Body of pancreas (tissue), 4 donors: ENCODE results near the gene NAIF1. TPM values are rescaled to one million over a fixed set of nuclear protein-coding genes. Genes with fewer than 3 reads are reported as not detected.

Experiments used
- ATAC-seq: fragments of 150-250 bp; one replicate; pipeline ENCODE4 v1.9.1; 2016
- DNase-seq, 4 donors: peaks; one replicate each; pipeline ENCODE4 v3.0.0-alpha.2; 2019
- H3K27ac ChIP-seq, 4 donors: fragments of 200-600 bp; sonication (generic); 1 replicate in 3 of 4; 2 replicates in 1 of 4; pipeline versions ENCODE4 v1.5.1 to v1.6.1; 2016 to 2019; ENCODE audit warnings: mild to moderate bottlenecking in 1 of 4, mixed read lengths in 1 of 4, moderate library complexity in 1 of 4
- H3K27me3 ChIP-seq, 2 donors: fragments of 200-600 bp; sonication (generic); one replicate each; pipeline ENCODE4 v1.6.0; 2016; ENCODE audit warnings: mild to moderate bottlenecking in 1 of 2
- H3K36me3 ChIP-seq, 2 donors: fragments of 200-600 bp; sonication (generic); replicated peaks in 1 of 2; 2 replicates each; pipeline ENCODE4 v1.5.1; 2016; ENCODE audit warnings: low read depth in 2 of 2; ENCODE audit not compliant: insufficient read depth in 1 of 2
- H3K4me1 ChIP-seq: fragments of 200-600 bp; sonication (generic); one replicate; pipeline ENCODE4 v1.6.0; 2016
- H3K4me3 ChIP-seq, 2 donors: fragments of 200-600 bp; sonication (generic); 1 replicate in 1 of 2; 2 replicates in 1 of 2; pipeline ENCODE4 v1.5.1; 2016 to 2019
- H3K9me3 ChIP-seq, 3 donors: fragments of 200-600 bp; sonication (generic); 1 replicate in 2 of 3; 2 replicates in 1 of 3; pipeline ENCODE4 v1.5.1; 2016
- POLR2A ChIP-seq, 3 donors: fragments of 450-650 bp; IDR thresholded peaks; one replicate each; pipeline ENCODE4 v1.6.1; 2016; ENCODE audit warnings: antibody characterized with exemption in 3 of 3, mild to moderate bottlenecking in 2 of 3
- WGBS, 2 donors: methylation state at CpG; one replicate each; pipeline ENCODE4 v1.1.5; 2017; 5-methylcytosine and 5-hydroxymethylcytosine counted together
- intact Hi-C: fragments of 100-400 bp; cut with DNase I; formaldehyde crosslinking; loops from one replicate; pipeline ENCODE4 v1.15.1; 2023
- total RNA-seq, 2 donors: library from RNA; depleted of rRNA; stranded (reverse); fragments of >200 nt; gene quantifications; one replicate each; pipeline ENCODE4 v1.1.0, GENCODE V29; 2016
- TF ChIP-seq, protein P1 (sequence below), 7 experiments: fragments of 450-650 bp in 4 of 7; fragments of 200-600 bp in 3 of 7; sonication (generic) in 3 of 7; IDR thresholded peaks; one replicate each; pipeline ENCODE4 v1.5.1; 2016 to 2019; ENCODE audit warnings: antibody characterized with exemption in 7 of 7

The NAIF1 gene
- total RNA-seq, 2 donors from 2014 or later = 1.3 to 4.9 TPM

- Histone ChIP-seq H3K27me3 (no peaks in the 10 kb centered on the region), H3K27ac (no peak overlapping the region), H3K4me3 (no peak overlapping the region), H3K36me3 (no peaks in the 10 kb centered on the region), H3K9me3 (no peaks in the 10 kb centered on the region), H3K4me1 (no peaks in the 10 kb centered on the region)
- no peak for ATAC-seq
- no peak for TF ChIP-seq POLR2A (IDR thresholded peaks at IDR 0.05)
- TF ChIP-seq, protein P1, sequence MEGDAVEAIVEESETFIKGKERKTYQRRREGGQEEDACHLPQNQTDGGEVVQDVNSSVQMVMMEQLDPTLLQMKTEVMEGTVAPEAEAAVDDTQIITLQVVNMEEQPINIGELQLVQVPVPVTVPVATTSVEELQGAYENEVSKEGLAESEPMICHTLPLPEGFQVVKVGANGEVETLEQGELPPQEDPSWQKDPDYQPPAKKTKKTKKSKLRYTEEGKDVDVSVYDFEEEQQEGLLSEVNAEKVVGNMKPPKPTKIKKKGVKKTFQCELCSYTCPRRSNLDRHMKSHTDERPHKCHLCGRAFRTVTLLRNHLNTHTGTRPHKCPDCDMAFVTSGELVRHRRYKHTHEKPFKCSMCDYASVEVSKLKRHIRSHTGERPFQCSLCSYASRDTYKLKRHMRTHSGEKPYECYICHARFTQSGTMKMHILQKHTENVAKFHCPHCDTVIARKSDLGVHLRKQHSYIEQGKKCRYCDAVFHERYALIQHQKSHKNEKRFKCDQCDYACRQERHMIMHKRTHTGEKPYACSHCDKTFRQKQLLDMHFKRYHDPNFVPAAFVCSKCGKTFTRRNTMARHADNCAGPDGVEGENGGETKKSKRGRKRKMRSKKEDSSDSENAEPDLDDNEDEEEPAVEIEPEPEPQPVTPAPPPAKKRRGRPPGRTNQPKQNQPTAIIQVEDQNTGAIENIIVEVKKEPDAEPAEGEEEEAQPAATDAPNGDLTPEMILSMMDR (IDR thresholded peaks at IDR 0.05) = peak in 1 of 7 experiments; percentile 8
- 90 to 93% methylated on average over 4 of the region's 4 CpGs for WGBS, 2 donors
- DNase-seq = no peak
- intact Hi-C loops = no loop called here
Observed at GRCh38 chr9:128020692-128021091, 46.4 kb downstream of the NAIF1 start.

- no peaks in the 10 kb centered on the region for H3K36me3 ChIP-seq
- H3K4me1 ChIP-seq = no peaks in the 10 kb centered on the region
- ATAC-seq (no peak), DNase-seq (no peak)
- no peaks in the 10 kb centered on the region for H3K27me3 ChIP-seq
- WGBS, 2 donors = 92% methylated on average over 5 of the region's 5 CpGs
- no peak overlapping the region for H3K27ac ChIP-seq
- H3K9me3 ChIP-seq = no peaks in the 10 kb centered on the region
- H3K4me3 ChIP-seq = no peak overlapping the region
- intact Hi-C loops = no loop called here
- TF ChIP-seq, protein P1 (IDR thresholded peaks at IDR 0.05) = no peak
- TF ChIP-seq POLR2A (IDR thresholded peaks at IDR 0.05) = no peak
Observed at GRCh38 chr9:128015696-128016095, 51.4 kb downstream of the NAIF1 start.

Other genes starting within 250 kb of the NAIF1 start
- gene ENG, start 212.7 kb downstream of the NAIF1 start, total RNA-seq = 10 to 100 TPM; 20.2 to 26.7 TPM
- gene AK1, start 189.6 kb downstream of the NAIF1 start, total RNA-seq = 10 to 100 TPM in 1 of 2 donors, 1 to 10 TPM in 1; 8.8 to 23.7 TPM
- gene ST6GALNAC6, start 167.7 kb downstream of the NAIF1 start, total RNA-seq = 10 to 100 TPM; 46.1 to 66.7 TPM
- gene ST6GALNAC4, start 150.3 kb downstream of the NAIF1 start, total RNA-seq = 10 to 100 TPM; 36.6 to 63.8 TPM
- 1 to 10 TPM; 1.3 to 2.6 TPM for gene PIP5KL1, start 136.5 kb downstream of the NAIF1 start, total RNA-seq
- 10 to 100 TPM; 23.3 to 39.9 TPM for gene DPM2, start 129.5 kb downstream of the NAIF1 start, total RNA-seq
- gene EEIG1, start 86.3 kb downstream of the NAIF1 start, total RNA-seq = 10 to 100 TPM; 41.9 to 42.0 TPM
- 10 to 100 TPM; 31.4 to 36.6 TPM for gene SLC25A25, start 912 bp upstream of the NAIF1 start, total RNA-seq
- gene PTGES2, start 60.4 kb upstream of the NAIF1 start, total RNA-seq = 100 to 1,000 TPM in 1 of 2 donors, 10 to 100 TPM in 1; 55.8 to 145 TPM
- gene LCN2, start 82.1 kb upstream of the NAIF1 start, total RNA-seq = 10 to 100 TPM in 1 of 2 donors, 1 to 10 TPM in 1; 4.9 to 24.6 TPM
- gene BBLN, start 92.9 kb upstream of the NAIF1 start, total RNA-seq = 100 to 1,000 TPM; 113 to 129 TPM
- 10 to 100 TPM; 58.4 to 61.6 TPM for gene CIZ1, start 124.3 kb upstream of the NAIF1 start, total RNA-seq
- 10 to 100 TPM; 13.0 to 29.0 TPM for gene DNM1, start 136.1 kb upstream of the NAIF1 start, total RNA-seq
- gene GOLGA2, start 208.7 kb upstream of the NAIF1 start, total RNA-seq = 100 to 1,000 TPM in 1 of 2 donors, 10 to 100 TPM in 1; 53.2 to 138 TPM
- 10 to 100 TPM; 14.5 to 20.1 TPM for gene SWI5, start 209.0 kb upstream of the NAIF1 start, total RNA-seq